IMR-90 (cell line): ENCODE results near the gene IST1.

ENCODE experiments used
- CTCF ChIP-seq: conservative IDR thresholded peaks from 2 replicates; pipeline ENCODE4 v1.5.1; 2012; ENCODE audit warnings: mild to moderate bottlenecking, low read depth, low read length, improper control_type of control experiment
- MXI1 ChIP-seq: IDR thresholded peaks from 2 replicates; pipeline ENCODE4 v1.6.1; 2012; ENCODE audit warnings: low read depth, mild to moderate bottlenecking, low read length, moderate library complexity, borderline replicate concordance
- NFE2L2 ChIP-seq: fragments of 150-350 bp; IDR thresholded peaks from 2 replicates; pipeline ENCODE4 v1.6.1; 2016; ENCODE audit warnings: low read depth, mild to moderate bottlenecking, low read length
- POLR2A ChIP-seq: IDR thresholded peaks from 2 replicates; pipeline ENCODE4 v1.6.1; 2012; ENCODE audit warnings: mild to moderate bottlenecking, low read depth, low read length
- RCOR1 ChIP-seq: IDR thresholded peaks from 2 replicates; pipeline ENCODE4 v1.6.1; 2012; ENCODE audit warnings: mild to moderate bottlenecking, low read length, improper control_type of control experiment; ENCODE audit not compliant: insufficient replicate concordance

DNA sequence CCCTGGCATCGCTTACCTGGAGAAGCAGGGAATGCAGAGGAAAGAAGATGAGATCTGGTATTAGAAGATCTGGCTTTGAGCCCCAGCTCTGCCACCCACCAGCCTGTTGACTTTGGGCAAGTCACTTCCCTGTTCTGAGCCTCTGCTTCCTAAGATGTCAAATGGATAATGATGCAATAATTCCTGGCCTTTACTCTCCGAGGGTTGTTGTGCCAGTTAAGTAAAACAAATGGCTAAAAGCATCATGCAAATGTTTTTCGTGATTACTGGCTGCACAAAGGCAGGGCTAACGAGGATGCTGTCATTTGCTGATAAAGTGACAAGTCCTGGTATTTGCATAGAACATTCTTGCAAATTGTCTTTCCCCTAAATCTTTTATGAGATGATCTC lies 10.1 kb upstream of the IST1 start:
- TF ChIP-seq CTCF (no peak), POLR2A (no peak), MXI1 (no peak), NFE2L2 (no peak), RCOR1 (no peak)
